ENCODE measurements around the gene EFCC1.

- no peak for TF ChIP-seq GATA2 (IDR thresholded peaks at IDR 0.05; ENCODE audit: low read depth, low read length)
- no peak for TF ChIP-seq GATA3 (IDR thresholded peaks at IDR 0.05; ENCODE audit: low read depth, low read length)
Observed at GRCh38 chr3:129019266-129019665, 18.2 kb downstream of the EFCC1 start.

Measured in SH-SY5Y (cell line).